OCI-M2 (cell line): ENCODE measurements around the gene TEDC2.
"Not testable (repeated sequence)": the region's sequence is repeated elsewhere in the genome, so short reads cannot be mapped to it uniquely, and the experiment has no call there.

Experiments used
- DNase-seq: peaks from one replicate; lab custom pipeline; 2025; ENCODE audit not compliant: unreplicated experiment; lab: John Stamatoyannopoulos, UW

TEDC2 gene

DNA sequence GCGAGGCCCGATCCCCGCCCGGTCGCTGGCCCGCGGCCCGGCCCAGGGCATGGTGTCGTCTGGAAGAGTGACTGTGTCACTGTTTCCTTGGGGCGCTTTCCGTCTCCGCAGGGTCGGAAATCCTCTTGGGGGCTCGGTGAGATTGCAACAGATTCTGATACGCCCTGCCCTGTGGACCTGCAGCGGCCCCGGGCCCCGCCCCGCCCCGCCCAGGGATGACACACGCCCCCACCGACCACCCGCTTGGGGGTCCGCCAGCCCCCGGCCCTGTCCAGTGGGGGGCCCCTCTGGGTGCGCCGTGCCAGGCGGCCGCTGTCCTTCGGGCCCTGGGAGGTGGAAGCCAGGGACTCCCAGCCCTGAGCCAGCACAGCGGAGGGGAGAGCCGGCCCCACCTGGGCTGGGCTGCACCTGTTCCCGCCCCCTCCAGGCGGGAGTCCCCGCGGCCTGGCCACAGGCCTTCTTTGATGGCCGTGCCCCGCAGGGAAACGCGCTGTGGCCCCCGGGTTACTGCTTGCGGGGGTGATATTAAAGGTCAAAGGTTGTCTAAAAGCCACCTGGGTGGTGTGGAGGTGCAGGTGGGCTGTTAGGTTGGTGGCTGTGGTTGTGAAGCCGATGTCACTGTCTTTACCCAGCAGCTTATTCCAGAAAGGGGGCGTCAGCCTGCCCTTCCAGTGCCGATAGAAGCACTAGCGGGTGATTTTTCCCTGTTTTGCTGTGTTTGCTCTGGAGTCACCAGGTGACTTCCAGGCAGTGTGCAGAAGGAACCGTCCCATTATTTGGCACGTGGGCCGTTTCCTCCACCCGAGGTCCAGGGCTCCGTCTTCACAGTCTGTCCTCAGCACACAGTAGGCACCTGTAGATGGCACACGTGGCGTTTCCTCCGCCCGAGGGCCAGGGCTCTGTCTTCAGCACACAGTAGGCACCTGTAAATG, 15.8 kb downstream of the TEDC2 start:
- DNase-seq, result no peak

GRCh38 chr16:2476345-2476720, 16.4 kb downstream of the TEDC2 start:
- no peak for DNase-seq

- DNase-seq, result no peak
Measured at GRCh38 chr16:2476741-2477140, 16.8 kb downstream of the TEDC2 start.

DNA sequence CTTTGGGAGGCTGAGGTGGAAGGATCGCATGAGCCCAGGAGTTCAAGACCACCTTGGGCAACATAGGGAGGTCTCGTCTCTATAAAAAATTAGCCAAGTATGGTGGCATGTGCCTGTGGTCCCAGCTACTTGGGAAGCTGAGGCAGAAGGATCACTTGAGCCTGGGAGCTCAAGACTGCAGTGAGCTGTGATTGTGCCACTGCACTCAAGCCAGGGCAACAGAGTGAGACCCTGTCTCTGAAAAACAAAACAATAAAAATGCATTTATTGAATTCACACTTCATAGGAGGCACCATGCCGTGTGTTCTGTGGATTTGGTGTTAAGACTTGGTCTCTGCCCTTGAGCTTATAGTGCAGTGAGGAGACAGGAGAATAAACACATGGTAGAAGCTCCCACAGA, 17.4 kb downstream of the TEDC2 start:
- DNase-seq, result no peak

DNA sequence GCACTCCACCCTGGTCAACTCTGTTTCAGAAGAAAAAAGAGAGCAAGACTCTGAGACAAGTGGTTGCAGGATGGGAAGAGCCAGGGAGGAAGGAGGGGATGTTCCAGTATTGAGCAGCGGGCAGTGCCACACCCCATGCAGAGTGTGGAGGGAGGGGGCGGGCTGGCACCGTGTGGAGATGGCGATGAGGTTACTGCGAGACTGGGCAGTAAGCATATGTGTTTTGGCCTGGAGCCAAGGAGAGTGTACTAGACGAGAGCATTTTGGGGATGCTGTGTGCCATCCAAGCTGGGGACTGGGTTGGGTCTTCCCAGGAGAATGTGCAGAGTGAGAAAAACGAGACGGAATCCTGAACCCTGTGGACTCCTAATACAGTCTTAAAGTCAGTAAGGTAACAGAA, 18.4 kb downstream of the TEDC2 start:
- no peak for DNase-seq

GRCh38 chr16:2479996-2480395, 20.1 kb downstream of the TEDC2 start:
- DNase-seq, result not testable (repeated sequence)

GRCh38 chr16:2480948-2481347, 21.0 kb downstream of the TEDC2 start:
- DNase-seq, result no peak

- DNase-seq, result no peak
Measured at GRCh38 chr16:2481676-2482075, 21.8 kb downstream of the TEDC2 start.

DNA sequence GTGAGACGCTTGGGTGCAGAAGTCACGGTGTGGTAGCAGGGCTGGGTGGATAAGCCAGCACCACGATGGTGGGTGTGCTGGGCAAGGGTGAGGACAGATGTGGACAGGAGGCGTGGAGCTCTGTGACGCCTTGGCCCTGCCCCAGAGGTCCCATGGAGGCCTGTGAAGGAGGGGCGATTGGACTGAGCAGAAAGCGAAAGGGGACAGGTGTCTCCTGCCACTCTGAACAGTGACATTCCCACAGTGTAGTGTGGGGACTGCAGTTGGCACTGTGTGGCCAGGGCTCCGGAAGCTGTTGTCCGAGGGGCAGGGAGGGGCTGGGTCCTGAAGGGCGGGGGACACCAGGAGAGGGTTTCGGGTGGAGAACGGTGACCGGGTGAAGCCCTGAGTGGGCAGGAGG, 22.3 kb downstream of the TEDC2 start:
- DNase-seq, result no peak

- no peak for DNase-seq
Measured at GRCh38 chr16:2482708-2483534, 23.0 kb downstream of the TEDC2 start.

- DNase-seq, result no peak
Measured at GRCh38 chr16:2483939-2484897, 24.3 kb downstream of the TEDC2 start.

DNA sequence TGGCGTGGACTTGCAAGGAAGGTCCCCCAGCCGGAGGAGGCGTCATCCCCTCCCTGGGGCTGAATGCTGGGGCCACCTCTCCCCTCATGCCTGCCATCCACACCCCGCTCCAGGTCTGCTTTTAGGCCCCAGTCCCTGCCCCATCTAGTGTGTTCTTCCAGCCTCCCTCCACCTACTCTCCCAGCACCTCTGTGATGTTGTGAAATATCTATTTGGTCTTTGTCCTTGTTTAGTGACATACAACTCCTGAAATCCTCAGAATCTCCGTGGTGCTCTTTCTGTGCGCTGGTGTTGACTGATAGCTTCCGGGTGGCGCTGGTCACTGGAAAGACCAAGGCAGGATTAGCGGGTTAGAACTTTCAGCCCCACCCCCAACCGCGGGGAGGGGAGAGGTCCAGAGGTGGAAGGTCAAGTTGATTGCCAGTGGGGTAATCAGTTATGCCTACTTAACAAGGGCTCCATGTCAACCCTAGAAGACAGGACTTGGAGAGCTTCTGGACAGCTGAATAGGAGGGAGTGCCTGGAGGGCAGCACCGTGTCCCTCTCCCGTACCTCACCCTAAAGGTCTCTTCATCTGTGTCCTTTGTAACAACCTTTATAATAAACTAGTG, 25.1 kb downstream of the TEDC2 start:
- no peak for DNase-seq

DNA sequence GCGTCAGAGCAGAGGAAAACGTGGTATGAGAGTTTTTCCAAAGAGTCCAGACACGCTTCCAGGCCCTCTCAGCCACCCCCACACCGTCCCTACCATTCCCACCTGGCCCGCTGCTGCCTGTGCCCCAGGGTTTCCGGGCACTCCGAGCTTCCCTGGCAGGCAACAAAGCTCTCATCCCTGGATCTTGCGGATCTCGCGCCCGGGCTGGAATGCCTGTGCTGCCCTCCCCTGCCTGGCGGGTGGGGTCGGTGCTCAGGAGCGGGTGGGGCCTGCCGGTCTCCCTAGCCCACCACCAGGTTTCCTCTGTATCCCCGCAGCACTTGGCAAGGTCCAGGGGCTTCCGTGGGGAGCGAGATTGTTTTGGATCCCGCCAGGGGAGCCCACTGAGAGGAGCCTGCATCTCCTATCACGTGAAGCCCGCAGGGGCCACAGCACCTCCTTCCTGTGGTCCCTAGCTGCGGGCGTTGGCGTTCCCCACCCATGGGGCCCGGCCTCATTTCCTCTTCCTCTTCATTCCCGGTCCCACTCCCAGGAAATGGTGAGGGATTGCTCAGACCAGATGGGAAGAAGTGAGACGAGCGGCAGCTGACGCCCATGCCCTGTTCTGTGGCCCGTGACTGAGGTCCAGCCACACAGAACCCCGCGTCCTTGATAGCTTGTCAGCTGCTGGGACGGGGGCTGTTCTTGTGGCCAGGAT, 26.1 kb downstream of the TEDC2 start:
- no peak for DNase-seq

DNA sequence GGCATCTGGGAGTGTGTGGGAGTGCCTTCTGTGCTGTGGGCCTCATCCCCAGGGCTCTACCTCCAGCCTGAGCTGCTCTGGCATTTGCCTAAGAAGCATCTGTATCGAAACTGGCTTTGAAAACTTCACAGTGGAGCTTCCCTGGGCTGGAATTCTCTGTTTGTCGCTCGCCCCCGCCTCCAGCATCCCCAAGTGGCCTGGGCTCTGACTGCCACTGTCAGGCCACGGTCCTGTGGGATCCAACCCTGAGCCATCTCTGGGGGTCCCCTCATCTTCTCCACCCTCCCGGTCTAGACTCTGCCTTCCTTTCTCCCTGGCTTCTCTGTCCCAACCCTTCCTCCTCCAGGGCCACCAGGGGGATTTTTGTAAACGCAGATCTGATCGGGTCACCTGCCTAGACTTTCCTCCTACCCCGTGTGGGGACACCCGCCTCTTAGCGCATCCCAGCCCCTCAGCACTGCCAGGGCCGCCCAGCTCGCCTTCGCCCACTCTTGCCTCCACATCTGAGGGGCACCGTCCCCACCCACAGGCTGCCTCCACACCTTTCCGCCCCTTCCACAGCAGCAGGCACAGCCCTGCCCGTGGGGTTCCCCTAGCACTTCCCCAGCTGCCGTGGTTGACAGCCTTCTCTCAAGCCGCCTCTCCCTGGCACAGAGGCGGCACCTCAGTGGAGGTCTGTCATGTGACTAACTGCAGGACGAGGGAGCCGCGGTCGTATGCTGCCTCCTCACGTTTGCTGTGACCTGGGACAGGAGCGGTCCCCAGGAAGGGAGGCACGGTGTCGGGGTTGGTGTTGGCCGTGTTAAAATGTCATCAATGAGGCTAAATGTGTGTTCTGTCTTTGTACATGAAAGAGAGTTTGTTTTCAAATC, 27.0 kb downstream of the TEDC2 start:
- DNase-seq, result no peak

GRCh38 chr16:2487517-2487842, 27.6 kb downstream of the TEDC2 start:
- no peak for DNase-seq

DNA sequence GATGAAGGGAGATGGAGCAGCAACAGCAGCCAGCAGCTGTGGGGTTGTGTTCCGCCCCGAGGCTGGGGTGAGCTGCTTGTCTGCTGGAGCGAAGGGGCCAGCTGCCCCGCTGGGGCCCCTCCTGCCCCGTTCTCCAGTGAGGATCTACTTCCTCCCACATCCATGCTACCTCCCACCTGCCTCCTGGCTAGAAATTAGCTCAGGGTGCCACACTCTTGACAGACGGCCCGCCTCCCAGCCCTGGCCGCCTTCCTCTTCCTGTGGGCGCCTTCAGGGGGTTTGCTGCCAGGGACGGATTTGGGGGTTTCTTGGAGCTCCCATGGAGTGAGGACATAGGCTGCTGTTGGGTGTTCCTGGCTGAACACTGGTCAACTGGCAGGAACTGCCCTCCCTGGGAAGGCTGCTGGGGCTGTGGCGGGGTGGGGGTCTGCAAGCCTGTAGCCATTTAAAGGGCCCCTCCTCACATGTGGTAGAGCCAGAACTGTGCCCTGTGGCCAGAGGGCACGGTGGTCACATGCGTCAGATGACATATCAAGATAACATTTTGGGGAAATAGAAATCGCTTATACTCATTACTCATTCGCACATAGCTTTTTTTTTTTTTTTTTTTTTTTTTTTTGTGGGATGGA, 28.1 kb downstream of the TEDC2 start:
- no peak for DNase-seq

- DNase-seq, result no peak
Measured at GRCh38 chr16:2489581-2489980, 29.7 kb downstream of the TEDC2 start.

- no peak for DNase-seq
Measured at GRCh38 chr16:2490190-2491105, 30.5 kb downstream of the TEDC2 start.
